CD4-positive, alpha-beta T cell treated with Interleukin-12 subunit alpha and Interleukin-12 subunit beta, for 1 hour (primary cell): ENCODE results near the gene USP40.

Experiments
- DNase-seq: peaks from one replicate; pipeline ENCODE4 v3.0.0-alpha.2; 2020

The USP40 gene

GRCh38 chr2:233471291-233472035 lies 95.1 kb downstream of the USP40 start:
- no peak for DNase-seq

DNA sequence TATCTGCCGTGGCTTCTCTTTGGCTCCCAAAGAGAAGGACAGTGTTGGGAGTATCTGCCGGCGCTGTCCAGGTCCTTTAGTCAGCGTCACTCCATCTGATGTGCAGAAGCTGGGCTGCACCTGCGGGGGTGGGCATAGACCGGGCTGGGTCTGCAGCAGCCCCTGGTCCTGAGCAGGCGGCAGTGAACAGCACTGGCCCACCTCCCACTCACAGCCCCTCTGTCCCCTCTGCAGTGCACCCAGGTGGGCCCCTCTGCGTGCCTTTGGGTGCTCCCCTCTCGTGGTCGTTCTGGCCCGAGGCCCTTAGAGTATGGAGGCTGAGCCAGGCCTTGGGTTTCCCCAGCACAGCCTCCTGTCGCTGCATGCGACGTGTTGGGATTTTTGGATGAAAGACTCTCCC lies 95.7 kb downstream of the USP40 start:
- no peak for DNase-seq

- no peak for DNase-seq
Observed at GRCh38 chr2:233470011-233470687, 96.4 kb downstream of the USP40 start.

GRCh38 chr2:233469261-233470010 lies 97.1 kb downstream of the USP40 start:
- no peak for DNase-seq

DNA sequence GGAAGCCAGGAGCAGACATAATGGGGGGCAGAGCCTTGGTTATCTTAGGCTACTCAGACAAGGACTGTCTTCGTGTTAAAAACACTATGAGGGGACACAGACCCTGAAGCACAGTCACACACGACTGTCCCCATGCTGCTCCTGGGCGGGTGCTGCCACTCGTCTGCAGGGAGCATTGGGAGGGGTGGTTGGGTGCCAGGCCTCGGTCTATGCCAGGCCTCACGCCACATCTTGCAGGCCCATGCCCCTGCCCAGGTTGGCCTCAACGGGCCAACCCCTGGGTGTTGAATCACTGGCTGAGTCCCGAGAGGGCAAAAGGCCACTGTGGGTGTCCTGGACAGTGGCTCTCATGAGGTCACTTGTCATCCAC lies 97.9 kb downstream of the USP40 start:
- DNase-seq, result no peak

GRCh38 chr2:233468047-233468740 lies 98.4 kb downstream of the USP40 start:
- DNase-seq, result no peak

- DNase-seq, result no peak
Observed at GRCh38 chr2:233466991-233467603, 99.5 kb downstream of the USP40 start.

- no peak for DNase-seq
Observed at GRCh38 chr2:233464531-233465240, 101.9 kb downstream of the USP40 start.

DNA sequence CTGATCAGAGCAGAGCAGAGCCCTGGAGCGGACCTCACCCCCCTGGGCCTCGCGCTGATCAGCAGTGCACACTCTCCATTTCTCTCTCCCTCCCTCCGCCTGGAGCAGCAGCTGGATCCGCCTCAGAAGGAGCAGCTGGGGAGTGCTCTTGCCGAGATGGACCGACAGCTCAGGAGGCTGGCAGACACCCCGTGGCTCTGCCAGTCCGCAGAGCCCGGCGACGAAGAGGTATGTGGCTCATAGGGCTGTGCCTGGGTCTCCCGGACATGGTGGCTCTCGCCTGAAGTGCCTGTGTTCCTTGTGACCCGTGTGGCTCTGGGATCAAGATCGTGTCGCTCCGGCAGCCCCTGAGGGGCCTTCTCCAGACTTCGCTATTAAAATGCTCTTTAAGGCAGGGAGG lies 102.5 kb downstream of the USP40 start:
- DNase-seq, result no peak

GRCh38 chr2:233463586-233463985 lies 103.0 kb downstream of the USP40 start:
- no peak for DNase-seq

GRCh38 chr2:233462826-233463470 lies 103.6 kb downstream of the USP40 start:
- no peak for DNase-seq

DNA sequence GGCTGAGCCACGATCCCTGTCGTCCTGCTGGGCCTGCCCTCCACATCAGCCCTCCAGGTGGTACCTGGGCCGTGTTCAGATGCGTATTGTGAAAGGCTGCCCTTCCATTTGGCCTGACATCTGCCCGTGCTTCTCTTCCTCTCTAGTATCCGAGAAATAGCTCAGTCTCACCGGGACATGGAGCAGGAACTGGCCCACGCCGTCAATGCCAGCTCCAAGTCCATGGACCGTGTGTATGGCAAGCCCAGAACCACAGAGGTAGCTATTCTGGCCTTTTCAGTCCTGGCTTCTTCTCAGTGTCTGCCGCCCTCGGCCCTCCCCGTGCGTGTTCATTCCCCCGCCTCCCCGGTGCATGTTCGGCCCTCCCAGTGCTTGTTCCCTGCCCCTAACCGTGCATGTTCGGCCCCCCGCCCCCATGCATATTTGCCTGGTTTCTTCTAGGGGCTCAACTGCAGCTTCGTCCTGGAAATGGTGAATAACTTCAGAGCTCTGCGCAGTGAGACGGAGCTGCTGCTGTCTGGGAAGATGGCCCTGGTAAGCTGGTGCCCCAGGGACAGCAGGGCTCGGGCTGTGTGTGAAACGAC lies 104.3 kb downstream of the USP40 start:
- DNase-seq, result no peak

- DNase-seq, result no peak
Observed at GRCh38 chr2:233461481-233461891, 105.1 kb downstream of the USP40 start.

DNA sequence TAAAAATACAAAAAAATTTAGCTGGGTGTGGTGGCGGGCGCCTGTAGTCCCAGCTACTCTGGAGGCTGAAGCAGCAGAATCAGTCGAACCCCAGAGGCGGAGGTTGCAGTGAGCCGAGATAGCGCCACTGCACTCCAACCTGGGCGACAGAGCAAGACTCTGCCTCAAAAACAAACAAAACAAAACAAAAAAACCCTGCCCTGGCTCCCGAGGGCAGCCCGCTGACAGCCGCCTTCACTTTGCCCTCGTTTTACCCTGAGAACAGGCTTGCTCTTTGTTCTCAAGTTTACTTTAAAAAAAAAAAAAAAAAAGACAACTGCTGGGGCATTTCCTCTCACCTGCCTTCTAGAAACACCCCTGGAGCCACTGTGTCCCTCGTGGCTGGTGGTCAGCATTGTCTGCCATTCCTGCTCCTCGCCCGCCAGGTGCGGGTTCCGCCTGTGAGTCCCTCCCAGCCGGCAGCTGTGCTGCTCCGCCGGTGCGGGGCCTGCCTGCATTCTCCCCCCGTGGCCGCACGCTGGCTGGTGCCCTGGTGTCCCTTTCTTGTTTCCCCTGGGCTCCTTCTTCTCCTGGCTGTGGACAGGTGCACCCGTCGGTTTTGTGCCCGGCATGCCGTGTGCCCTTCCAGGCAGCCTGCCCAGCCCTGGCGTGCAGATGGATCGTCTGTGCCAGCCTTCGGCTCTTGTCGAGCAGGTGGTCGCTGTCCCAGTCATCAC lies 105.7 kb downstream of the USP40 start:
- DNase-seq, result no peak

DNA sequence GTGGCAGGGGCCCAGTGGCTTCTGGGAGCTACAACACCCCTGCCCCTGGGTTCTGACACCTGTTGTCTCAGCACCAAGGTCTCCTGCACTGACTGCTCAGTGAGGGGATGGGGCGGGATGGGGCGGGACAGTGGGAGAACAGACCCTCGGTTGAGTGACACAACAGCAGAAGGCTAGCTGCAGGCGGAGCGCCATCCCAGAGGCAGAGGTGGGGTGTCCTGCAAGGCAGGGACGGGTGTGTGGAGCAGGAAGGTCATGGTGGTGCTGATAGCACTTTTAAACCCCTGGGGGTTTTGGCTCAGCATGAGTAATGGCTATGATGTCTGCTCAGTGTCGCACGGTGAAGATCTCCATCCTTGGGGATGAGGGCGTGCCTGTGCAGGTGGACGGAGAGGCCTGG lies 107.2 kb downstream of the USP40 start:
- no peak for DNase-seq

DNA sequence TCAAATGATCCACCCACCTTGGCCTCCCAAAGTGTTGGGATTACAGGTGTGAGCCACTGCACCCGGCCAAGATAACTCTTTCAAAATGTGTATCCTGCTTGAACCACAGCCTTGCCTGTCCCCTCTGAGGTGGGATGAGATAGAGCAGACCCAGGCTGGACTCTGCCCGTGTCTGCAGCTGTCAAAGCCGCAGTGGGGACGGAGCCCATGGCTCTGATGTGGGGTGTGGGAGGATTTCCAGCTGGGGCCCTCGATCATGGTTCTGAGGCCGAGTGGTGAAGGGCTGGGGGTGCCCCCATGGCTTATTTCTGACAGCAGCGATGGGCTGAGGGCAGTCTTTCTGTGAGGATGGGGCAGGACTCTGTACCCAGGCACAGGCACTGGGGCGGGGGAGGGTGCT lies 107.8 kb downstream of the USP40 start:
- no peak for DNase-seq

GRCh38 chr2:233458031-233458610 lies 108.5 kb downstream of the USP40 start:
- no peak for DNase-seq

- no peak for DNase-seq
Observed at GRCh38 chr2:233457356-233457755, 109.2 kb downstream of the USP40 start.

- DNase-seq, result no peak
Observed at GRCh38 chr2:233456934-233457333, 109.6 kb downstream of the USP40 start.

DNA sequence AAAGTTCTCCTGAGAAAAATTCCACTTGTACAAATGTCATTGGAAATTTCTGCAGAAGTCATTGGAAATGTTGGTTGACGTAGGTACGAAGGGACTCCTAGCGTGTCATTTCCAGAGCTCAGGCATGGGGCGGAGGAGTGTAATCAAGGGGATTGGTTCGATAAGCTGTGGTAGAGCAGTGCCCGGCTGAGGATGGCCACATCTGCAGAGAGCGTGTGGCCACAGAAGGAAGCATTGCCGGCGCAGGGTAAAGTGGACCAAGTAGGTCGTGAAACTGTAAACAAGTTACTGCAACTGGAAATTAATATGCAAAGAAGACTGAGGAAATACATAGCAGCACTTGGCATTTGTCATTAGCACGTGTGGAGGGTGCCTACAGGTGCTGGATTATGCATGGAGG lies 110.5 kb downstream of the USP40 start:
- DNase-seq, result no peak
